Activated naive CD4-positive, alpha-beta T cell treated with anti-CD3 and anti-CD28 coated beads, Interleukin-2, amount 50 U/mL, for 24 hours (primary cell): Measurements from ENCODE around the gene GPR42.
A peak's percentile ranks its signal among the peaks of the same experiment; 100 is the strongest.

Experiments used
- H3K27ac Mint-ChIP-seq: one replicate; pipeline ENCODE4 v1.8.0; 2021; ENCODE audit warnings: mild to moderate bottlenecking, mixed read lengths
- H3K27me3 Mint-ChIP-seq: one replicate; pipeline ENCODE4 v1.8.0; 2021; ENCODE audit warnings: mixed read lengths
- H3K36me3 Mint-ChIP-seq: one replicate; pipeline ENCODE4 v1.8.0; 2021; ENCODE audit warnings: mixed read lengths
- H3K4me1 Mint-ChIP-seq: one replicate; pipeline ENCODE4 v1.8.0; 2021; ENCODE audit warnings: mixed read lengths
- H3K4me3 Mint-ChIP-seq: one replicate; pipeline ENCODE4 v1.8.0; 2021; ENCODE audit warnings: mild to moderate bottlenecking, mixed read lengths
- H3K9me3 Mint-ChIP-seq: one replicate; pipeline ENCODE4 v1.8.0; 2021; ENCODE audit warnings: mixed read lengths

GPR42 gene

GRCh38 chr19:35341565-35342225 lies 29.2 kb upstream of the GPR42 start:
- Mint-ChIP-seq H3K9me3 (no peaks in the 10 kb centered on the region), H3K36me3 (no peaks in the 10 kb centered on the region), H3K27me3 (no peaks in the 10 kb centered on the region), H3K27ac (no peak overlapping the region), H3K4me1 (peaks cover 12% of the 10 kb centered on the region), H3K4me3 (no peak overlapping the region)

- no peaks in the 10 kb centered on the region for H3K9me3 Mint-ChIP-seq
- H3K4me1 Mint-ChIP-seq, result peaks cover 19% of the 10 kb centered on the region
- H3K27me3 Mint-ChIP-seq, result no peaks in the 10 kb centered on the region
- H3K36me3 Mint-ChIP-seq, result no peaks in the 10 kb centered on the region
- H3K27ac Mint-ChIP-seq, result no peak overlapping the region
- H3K4me3 Mint-ChIP-seq, result no peak overlapping the region
These were observed 28.4 kb upstream of the GPR42 start for GRCh38 chr19:35342430-35342829.

- Mint-ChIP-seq H3K9me3 (no peaks in the 10 kb centered on the region), H3K27me3 (no peaks in the 10 kb centered on the region), H3K36me3 (no peaks in the 10 kb centered on the region), H3K4me1 (peaks cover 27% of the 10 kb centered on the region), H3K27ac (no peak overlapping the region), H3K4me3 (no peak overlapping the region)
These were observed 26.3 kb upstream of the GPR42 start for GRCh38 chr19:35344511-35345031.

GRCh38 chr19:35345671-35346111 lies 25.2 kb upstream of the GPR42 start:
- H3K27me3 Mint-ChIP-seq, result no peaks in the 10 kb centered on the region
- H3K4me1 Mint-ChIP-seq, result peaks cover 27% of the 10 kb centered on the region
- H3K27ac Mint-ChIP-seq, result peak overlapping the region; percentile 70
- H3K4me3 Mint-ChIP-seq, result no peak overlapping the region
- no peaks in the 10 kb centered on the region for H3K9me3 Mint-ChIP-seq
- no peaks in the 10 kb centered on the region for H3K36me3 Mint-ChIP-seq

- H3K4me3 Mint-ChIP-seq, result peak overlapping the region; percentile 73
- H3K36me3 Mint-ChIP-seq, result no peaks in the 10 kb centered on the region
- H3K27me3 Mint-ChIP-seq, result no peaks in the 10 kb centered on the region
- no peaks in the 10 kb centered on the region for H3K9me3 Mint-ChIP-seq
- H3K27ac Mint-ChIP-seq, result peak overlapping the region; percentile 94
- H3K4me1 Mint-ChIP-seq, result peaks cover 27% of the 10 kb centered on the region
These were observed 24.4 kb upstream of the GPR42 start for GRCh38 chr19:35346193-35347052.

- Mint-ChIP-seq H3K4me3 (peak within 1 kb of the TSS; percentile 73), H3K27ac (peak within 1 kb of the TSS; percentile 94), H3K4me1 (peaks cover 27% of the 10 kb centered on the region), H3K27me3 (no peaks in the 10 kb centered on the region), H3K36me3 (no peaks in the 10 kb centered on the region), H3K9me3 (no peaks in the 10 kb centered on the region)
These were observed 23.5 kb upstream of the GPR42 start, which contains the start of gene FFAR1 for GRCh38 chr19:35347171-35347929. Gene FFAR1, plus strand, starts transcription at chr19:35347902. Its CDS starts 3,650 bp downstream, at chr19:35351552.

GRCh38 chr19:35347930-35348298 lies 23.0 kb upstream of the GPR42 start:
- H3K9me3 Mint-ChIP-seq, result no peaks in the 10 kb centered on the region
- peak overlapping the region; percentile 94 for H3K27ac Mint-ChIP-seq
- H3K4me3 Mint-ChIP-seq, result peak overlapping the region; percentile 73
- H3K36me3 Mint-ChIP-seq, result no peaks in the 10 kb centered on the region
- H3K27me3 Mint-ChIP-seq, result no peaks in the 10 kb centered on the region
- H3K4me1 Mint-ChIP-seq, result peaks cover 32% of the 10 kb centered on the region

GRCh38 chr19:35348911-35349611 lies 21.8 kb upstream of the GPR42 start:
- Mint-ChIP-seq H3K27ac (peak overlapping the region; percentile 14), H3K36me3 (no peaks in the 10 kb centered on the region), H3K4me1 (peaks cover 33% of the 10 kb centered on the region), H3K4me3 (no peak overlapping the region), H3K27me3 (no peaks in the 10 kb centered on the region), H3K9me3 (no peaks in the 10 kb centered on the region)

- no peaks in the 10 kb centered on the region for H3K27me3 Mint-ChIP-seq
- H3K36me3 Mint-ChIP-seq, result no peaks in the 10 kb centered on the region
- H3K4me3 Mint-ChIP-seq, result no peak overlapping the region
- no peaks in the 10 kb centered on the region for H3K9me3 Mint-ChIP-seq
- peaks cover 33% of the 10 kb centered on the region for H3K4me1 Mint-ChIP-seq
- peak overlapping the region; percentile 14 for H3K27ac Mint-ChIP-seq
These were observed 21.0 kb upstream of the GPR42 start for GRCh38 chr19:35349614-35350521.

- Mint-ChIP-seq H3K4me1 (peaks cover 32% of the 10 kb centered on the region), H3K36me3 (no peaks in the 10 kb centered on the region), H3K9me3 (no peaks in the 10 kb centered on the region), H3K4me3 (no peak overlapping the region), H3K27ac (peak overlapping the region; percentile 30), H3K27me3 (no peaks in the 10 kb centered on the region)
These were observed 20.3 kb upstream of the GPR42 start for GRCh38 chr19:35350591-35350990.

GRCh38 chr19:35351411-35352176 lies 19.3 kb upstream of the GPR42 start:
- Mint-ChIP-seq H3K27ac (no peak overlapping the region), H3K27me3 (no peaks in the 10 kb centered on the region), H3K4me3 (no peak overlapping the region), H3K36me3 (no peaks in the 10 kb centered on the region), H3K9me3 (no peaks in the 10 kb centered on the region), H3K4me1 (peaks cover 22% of the 10 kb centered on the region)

GRCh38 chr19:35352177-35352447 lies 18.8 kb upstream of the GPR42 start:
- Mint-ChIP-seq H3K9me3 (no peaks in the 10 kb centered on the region), H3K4me1 (peaks cover 17% of the 10 kb centered on the region), H3K36me3 (no peaks in the 10 kb centered on the region), H3K4me3 (no peak overlapping the region), H3K27ac (no peak overlapping the region), H3K27me3 (no peaks in the 10 kb centered on the region)

- Mint-ChIP-seq H3K27ac (no peak overlapping the region), H3K27me3 (no peaks in the 10 kb centered on the region), H3K36me3 (no peaks in the 10 kb centered on the region), H3K9me3 (no peaks in the 10 kb centered on the region), H3K4me3 (no peak overlapping the region), H3K4me1 (peaks cover 11% of the 10 kb centered on the region)
These were observed 18.2 kb upstream of the GPR42 start for GRCh38 chr19:35352448-35353304.
